PC-9 (cell line): ENCODE measurements around the gene TNFRSF8. TPM values are rescaled to one million over a fixed set of nuclear protein-coding genes. Genes with fewer than 3 reads are reported as not detected.

Experiments
- BruUV-seq: library from RNA; stranded (reverse); fragments of 400-500 nt; replicated peaks from 2 replicates; lab custom pipeline; 2021; lab: Mats Ljungman, UMichigan
- CTCF ChIA-PET: fragments of 300-600 bp; sonication (Branson Sonifier 250); formaldehyde crosslinking; loops from one replicate; lab custom pipeline; 2022; ENCODE audit warnings: antibody characterized with exemption; lab: Charles Lee
- POLR2A ChIA-PET: fragments of 300-600 bp; sonication (Branson Sonifier 250); formaldehyde crosslinking; loops from one replicate; lab custom pipeline; 2022; ENCODE audit warnings: antibody characterized with exemption; ENCODE audit not compliant: unreplicated experiment; lab: Charles Lee
- DNase-seq, 2 experiments: peaks; one replicate each; pipeline versions ENCODE4 v3.0.0 to v3.0.0-alpha.2; 2015 to 2022; ENCODE audit warnings: mixed read lengths in 1 of 2
- H2AFZ ChIP-seq: fragments of 200-600 bp; sonication (generic); 2 replicates; pipeline ENCODE4 v1.8.1; 2017; ENCODE audit warnings: antibody characterized with exemption
- H3F3A ChIP-seq: fragments of 200-600 bp; sonication (generic); 2 replicates; pipeline ENCODE4 v1.8.1; 2017; ENCODE audit warnings: antibody characterized with exemption, mild to moderate bottlenecking, low read depth; ENCODE audit not compliant: insufficient read depth
- H3K27ac ChIP-seq: fragments of 200-600 bp; sonication (generic); 2 replicates; pipeline ENCODE4 v1.6.1; 2016; ENCODE audit warnings: mixed run types
- H3K27me3 ChIP-seq: fragments of 200-600 bp; sonication (generic); 2 replicates; pipeline ENCODE4 v1.6.1; 2016; ENCODE audit warnings: low read depth, mixed run types; ENCODE audit not compliant: insufficient read depth
- H3K36me3 ChIP-seq: fragments of 200-600 bp; sonication (generic); 2 replicates; pipeline ENCODE4 v1.6.1; 2016; ENCODE audit warnings: low read depth, mixed run types
- H3K4me1 ChIP-seq: fragments of 200-600 bp; sonication (generic); replicated peaks from 2 replicates; pipeline ENCODE4 v1.6.1; 2016; ENCODE audit warnings: mixed run types; ENCODE audit not compliant: insufficient read depth
- H3K4me2 ChIP-seq: fragments of 200-600 bp; sonication (generic); 2 replicates; pipeline ENCODE4 v1.6.1; 2017; ENCODE audit warnings: mixed run types
- H3K4me3 ChIP-seq: fragments of 200-600 bp; sonication (generic); 2 replicates; pipeline ENCODE4 v1.6.1; 2016; ENCODE audit warnings: mixed run types
- H3K79me2 ChIP-seq: fragments of 200-600 bp; sonication (generic); 2 replicates; pipeline ENCODE4 v1.6.1; 2017; ENCODE audit warnings: low read depth, mixed run types
- H3K9me2 ChIP-seq: fragments of 200-600 bp; sonication (generic); 2 replicates; pipeline ENCODE4 v1.8.1; 2017; ENCODE audit warnings: mild to moderate bottlenecking; ENCODE audit not compliant: insufficient read depth
- H3K9me3 ChIP-seq: fragments of 200-600 bp; sonication (generic); 2 replicates; pipeline ENCODE4 v1.8.1; 2016; ENCODE audit warnings: low read depth; ENCODE audit not compliant: insufficient read depth
- H4K20me1 ChIP-seq: fragments of 200-600 bp; sonication (generic); 2 replicates; pipeline ENCODE4 v1.8.1; 2017; ENCODE audit not compliant: insufficient read depth
- EZH2 ChIP-seq: fragments of 200-600 bp; sonication (generic); IDR thresholded peaks from 2 replicates; pipeline ENCODE4 v1.8.0; 2017; ENCODE audit warnings: antibody characterized with exemption, low read depth
- intact Hi-C: fragments of 100-400 bp; cut with micrococcal nuclease; formaldehyde crosslinking; loops from one replicate; pipeline ENCODE4 v1.10.0; 2022; ENCODE audit not compliant: unreplicated experiment
- total RNA-seq: library from RNA; stranded (reverse); gene quantifications from 2 replicates; pipeline ENCODE4 v1.2.3, GENCODE V29; 2021
- TF ChIP-seq, protein P1 (sequence below): fragments of 200-600 bp; sonication (generic); conservative IDR thresholded peaks from 2 replicates; pipeline ENCODE4 v1.6.1; 2017; ENCODE audit warnings: mixed run types, antibody characterized with exemption, mild to moderate bottlenecking, moderate library complexity

TNFRSF8 gene
- total RNA-seq, 1 experiment from 2014 or later: not detected

DNA sequence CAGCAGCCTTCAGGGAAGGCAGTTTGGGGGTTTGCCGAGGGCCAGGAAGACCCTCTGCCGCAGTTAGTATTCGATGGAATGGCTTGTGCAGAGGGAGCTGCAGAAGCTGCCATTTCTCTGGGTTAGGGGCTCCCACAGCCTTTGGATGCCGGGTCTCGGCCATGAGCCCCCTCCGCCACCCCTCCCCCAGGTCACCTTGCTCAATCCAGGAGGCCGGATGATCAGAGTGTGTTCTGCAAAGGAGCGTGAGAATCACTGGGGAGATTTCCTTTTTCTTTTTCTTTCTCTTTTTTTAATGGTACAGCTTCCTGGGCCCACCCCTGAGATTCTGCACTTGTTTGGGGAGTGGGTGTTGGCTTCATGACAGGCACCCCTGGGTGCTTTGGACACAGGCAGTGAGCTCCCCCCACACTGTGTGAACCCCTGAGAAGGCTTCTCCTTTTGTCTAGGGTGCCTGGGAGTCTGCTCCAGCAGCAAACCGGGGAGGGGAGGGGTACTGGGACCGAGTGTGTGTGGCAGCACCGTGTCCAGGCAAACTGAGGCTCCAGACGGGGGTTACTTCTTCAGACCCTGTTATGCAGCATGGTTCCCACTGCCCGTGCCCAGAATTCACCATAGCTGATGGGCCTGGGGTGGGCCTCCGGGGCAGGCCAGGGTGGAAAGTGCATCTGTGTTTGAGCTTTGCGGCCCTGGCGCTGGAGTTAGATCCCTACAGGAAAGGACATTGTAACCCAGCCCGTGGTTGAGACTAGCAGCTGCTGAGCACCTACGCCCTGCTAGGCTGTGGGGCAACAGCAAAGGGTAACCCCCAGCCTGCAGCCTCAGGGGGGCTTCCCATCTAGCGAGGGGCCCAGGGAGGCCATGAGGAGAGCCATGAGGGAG lies 122.2 kb downstream of the TNFRSF8 start:
- Histone ChIP-seq H3K4me3 (no peak overlapping the region), H3K79me2 (no peaks in the 10 kb centered on the region), H3K36me3 (no peaks in the 10 kb centered on the region), H3K27ac (no peak overlapping the region), H3F3A (no peaks in the 10 kb centered on the region), H4K20me1 (no peaks in the 10 kb centered on the region), H2AFZ (no peak overlapping the region), H3K9me2 (no peaks in the 10 kb centered on the region), H3K4me1 (peaks cover 10% of the 10 kb centered on the region), H3K27me3 (no peaks in the 10 kb centered on the region), H3K9me3 (no peaks in the 10 kb centered on the region), H3K4me2 (no peak overlapping the region)
- intact Hi-C loops: loop anchor here (2.0 kb wide), 1 partner anchor 52 kb away; no protein-coding TSS in a partner anchor
- ChIA-PET CTCF (no interaction called here), POLR2A (no interaction called here)
- BruUV-seq: no TSS peak
- no peak for DNase-seq
- TF ChIP-seq, protein P1, sequence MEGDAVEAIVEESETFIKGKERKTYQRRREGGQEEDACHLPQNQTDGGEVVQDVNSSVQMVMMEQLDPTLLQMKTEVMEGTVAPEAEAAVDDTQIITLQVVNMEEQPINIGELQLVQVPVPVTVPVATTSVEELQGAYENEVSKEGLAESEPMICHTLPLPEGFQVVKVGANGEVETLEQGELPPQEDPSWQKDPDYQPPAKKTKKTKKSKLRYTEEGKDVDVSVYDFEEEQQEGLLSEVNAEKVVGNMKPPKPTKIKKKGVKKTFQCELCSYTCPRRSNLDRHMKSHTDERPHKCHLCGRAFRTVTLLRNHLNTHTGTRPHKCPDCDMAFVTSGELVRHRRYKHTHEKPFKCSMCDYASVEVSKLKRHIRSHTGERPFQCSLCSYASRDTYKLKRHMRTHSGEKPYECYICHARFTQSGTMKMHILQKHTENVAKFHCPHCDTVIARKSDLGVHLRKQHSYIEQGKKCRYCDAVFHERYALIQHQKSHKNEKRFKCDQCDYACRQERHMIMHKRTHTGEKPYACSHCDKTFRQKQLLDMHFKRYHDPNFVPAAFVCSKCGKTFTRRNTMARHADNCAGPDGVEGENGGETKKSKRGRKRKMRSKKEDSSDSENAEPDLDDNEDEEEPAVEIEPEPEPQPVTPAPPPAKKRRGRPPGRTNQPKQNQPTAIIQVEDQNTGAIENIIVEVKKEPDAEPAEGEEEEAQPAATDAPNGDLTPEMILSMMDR: no peak
- TF ChIP-seq EZH2: no peak

DNA sequence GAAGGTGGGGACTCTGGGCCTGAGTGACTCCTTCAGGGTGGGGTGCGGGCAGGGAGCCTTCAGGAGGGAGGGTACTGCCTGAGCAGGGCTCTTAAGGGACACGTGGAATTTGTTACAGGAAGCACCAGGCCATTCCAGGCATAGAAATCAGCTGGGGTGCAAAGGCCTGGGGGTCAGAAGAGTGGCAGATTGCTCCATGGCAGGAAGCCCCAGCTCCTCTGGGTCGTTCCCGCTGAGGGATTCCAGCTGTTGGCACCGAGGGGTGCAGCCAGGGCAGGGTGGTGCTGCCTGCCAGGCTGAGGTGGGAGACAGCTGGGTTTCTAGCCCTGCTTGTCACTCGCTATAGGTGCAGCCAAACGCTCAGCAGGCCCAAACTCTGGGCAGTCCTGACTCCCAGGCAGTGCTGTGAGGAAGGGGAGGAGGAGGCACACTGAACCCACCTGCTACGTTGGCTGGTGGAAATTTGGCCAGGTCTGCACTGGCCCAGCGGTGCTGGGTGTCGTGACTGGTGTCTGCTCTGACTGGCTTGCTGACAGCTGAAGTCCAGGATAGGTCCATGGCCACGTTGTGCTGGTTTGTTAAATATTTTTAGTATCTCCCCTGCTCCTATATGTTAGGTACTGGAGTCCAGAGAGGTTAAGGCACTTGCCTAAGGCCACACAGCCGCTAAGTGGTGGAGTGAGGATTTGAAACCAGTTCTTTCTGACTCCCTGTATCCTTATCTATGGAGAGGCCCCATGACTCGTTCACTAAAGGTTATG lies 123.0 kb downstream of the TNFRSF8 start:
- CTCF ChIA-PET: interaction anchor here (0.5 kb wide), 1 partner anchor 350 kb away, joined by 4 read pairs; no protein-coding TSS in a partner anchor
- no peaks in the 10 kb centered on the region for H3K27me3 ChIP-seq
- DNase-seq: no peak
- TF ChIP-seq EZH2: no peak
- TF ChIP-seq, protein P1: no peak
- no peak overlapping the region for H3K4me3 ChIP-seq
- no peak overlapping the region for H3K27ac ChIP-seq
- H3K9me2 ChIP-seq: no peaks in the 10 kb centered on the region
- no peaks in the 10 kb centered on the region for H3F3A ChIP-seq
- H3K9me3 ChIP-seq: no peaks in the 10 kb centered on the region
- intact Hi-C loops: loop anchor here (2.0 kb wide), 1 partner anchor 53 kb away; no protein-coding TSS in a partner anchor
- H2AFZ ChIP-seq: no peak overlapping the region
- no peak overlapping the region for H3K4me2 ChIP-seq
- POLR2A ChIA-PET: no interaction called here
- H4K20me1 ChIP-seq: no peaks in the 10 kb centered on the region
- H3K36me3 ChIP-seq: no peaks in the 10 kb centered on the region
- BruUV-seq: no TSS peak
- peaks cover 10% of the 10 kb centered on the region for H3K4me1 ChIP-seq
- no peaks in the 10 kb centered on the region for H3K79me2 ChIP-seq

DNA sequence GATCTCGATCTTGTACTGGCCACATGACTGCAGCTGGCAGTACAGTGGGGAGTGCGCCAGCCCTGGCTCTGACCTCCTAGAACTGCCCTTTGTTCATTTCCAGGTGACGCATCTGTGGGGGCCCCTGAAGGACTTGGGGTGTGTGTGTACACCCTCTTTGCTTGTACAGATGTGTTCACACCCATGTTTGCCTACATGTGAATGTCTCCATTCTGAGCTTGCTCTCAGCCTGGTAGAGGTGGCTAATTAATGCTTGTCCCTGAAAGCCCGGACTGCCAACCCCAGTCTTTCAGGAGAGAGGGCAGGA lies 123.5 kb downstream of the TNFRSF8 start:
- BruUV-seq: no TSS peak
- no peak overlapping the region for H2AFZ ChIP-seq
- H3K4me1 ChIP-seq: peaks cover 10% of the 10 kb centered on the region
- intact Hi-C loops: no loop called here
- TF ChIP-seq, protein P1: no peak
- TF ChIP-seq EZH2: no peak
- ChIA-PET CTCF (no interaction called here), POLR2A (no interaction called here)
- no peaks in the 10 kb centered on the region for H3F3A ChIP-seq
- no peaks in the 10 kb centered on the region for H3K27me3 ChIP-seq
- H3K9me3 ChIP-seq: no peaks in the 10 kb centered on the region
- H3K9me2 ChIP-seq: no peaks in the 10 kb centered on the region
- H3K27ac ChIP-seq: no peak overlapping the region
- no peak overlapping the region for H3K4me2 ChIP-seq
- no peaks in the 10 kb centered on the region for H4K20me1 ChIP-seq
- no peak overlapping the region for H3K4me3 ChIP-seq
- no peak for DNase-seq
- no peaks in the 10 kb centered on the region for H3K36me3 ChIP-seq
- no peaks in the 10 kb centered on the region for H3K79me2 ChIP-seq
